ENCODE data around the gene OR8K1. TPM values are rescaled to one million over a fixed set of nuclear protein-coding genes. Genes with fewer than 3 reads are reported as not detected.

OR8K1 gene
- total RNA-seq, result not detected

DNA sequence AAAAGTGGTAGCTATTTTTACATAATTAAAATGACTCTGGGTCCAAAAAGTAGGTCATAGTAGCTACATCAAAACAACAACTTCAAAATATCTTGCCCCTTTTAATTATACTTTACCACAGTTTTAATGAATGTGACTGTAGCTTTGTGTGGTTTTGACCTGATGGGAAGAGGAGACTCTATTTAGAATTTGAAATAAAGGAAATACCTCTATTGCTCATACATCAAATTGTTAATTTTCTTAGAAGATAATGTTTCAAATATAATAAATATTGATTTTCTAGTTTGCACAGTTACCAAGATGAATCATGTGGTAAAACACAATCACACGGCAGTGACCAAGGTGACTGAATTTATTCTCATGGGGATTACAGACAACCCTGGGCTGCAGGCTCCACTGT lies at the start of gene OR8K1:
TSS of gene OR8K1 (plus strand) at position 301 of the 400 bp plus-strand sequence. CDS start at position 301, 0 bp downstream.
- Mint-ChIP-seq H3K27me3 (no peaks in the 10 kb centered on the region), H3K36me3 (no peaks in the 10 kb centered on the region), H3K9me3 (peaks cover 9% of the 10 kb centered on the region), H3K4me3 (no peak within 1 kb of the TSS), H3K27ac (no peak within 1 kb of the TSS), H3K4me1 (no peaks in the 10 kb centered on the region)
- DNase-seq, result no peak

DNA sequence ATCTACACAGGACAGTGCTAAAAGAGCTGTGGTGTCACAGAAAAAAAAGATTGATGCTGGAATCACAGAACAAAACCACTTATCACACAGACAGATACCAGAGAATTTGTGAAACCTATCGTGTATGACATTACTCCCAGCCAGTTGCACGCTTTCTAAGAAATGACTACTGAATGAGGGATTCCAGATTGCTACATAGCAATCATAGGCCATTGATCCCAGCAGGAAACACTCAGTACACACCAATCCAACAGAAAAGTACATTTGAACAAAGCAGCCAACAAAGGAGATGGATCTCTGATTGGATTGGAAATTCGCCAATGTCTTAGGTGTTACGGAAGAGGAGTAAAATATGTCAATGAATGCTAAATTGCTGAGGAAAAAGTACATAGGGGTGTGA lies 48.9 kb upstream of the OR8K1 start:
- no peaks in the 10 kb centered on the region for H3K36me3 Mint-ChIP-seq
- DNase-seq, result no peak
- peaks cover 5% of the 10 kb centered on the region for H3K9me3 Mint-ChIP-seq
- no peak overlapping the region for H3K4me3 Mint-ChIP-seq
- no peak overlapping the region for H3K27ac Mint-ChIP-seq
- no peaks in the 10 kb centered on the region for H3K27me3 Mint-ChIP-seq
- H3K4me1 Mint-ChIP-seq, result no peaks in the 10 kb centered on the region

GRCh38 chr11:56307836-56308235 lies 38.0 kb upstream of the OR8K1 start:
- no peaks in the 10 kb centered on the region for H3K36me3 Mint-ChIP-seq
- H3K4me1 Mint-ChIP-seq, result no peaks in the 10 kb centered on the region
- H3K27ac Mint-ChIP-seq, result no peak overlapping the region
- H3K4me3 Mint-ChIP-seq, result no peak overlapping the region
- peaks cover 25% of the 10 kb centered on the region for H3K9me3 Mint-ChIP-seq
- H3K27me3 Mint-ChIP-seq, result no peaks in the 10 kb centered on the region
- no peak for DNase-seq

DNA sequence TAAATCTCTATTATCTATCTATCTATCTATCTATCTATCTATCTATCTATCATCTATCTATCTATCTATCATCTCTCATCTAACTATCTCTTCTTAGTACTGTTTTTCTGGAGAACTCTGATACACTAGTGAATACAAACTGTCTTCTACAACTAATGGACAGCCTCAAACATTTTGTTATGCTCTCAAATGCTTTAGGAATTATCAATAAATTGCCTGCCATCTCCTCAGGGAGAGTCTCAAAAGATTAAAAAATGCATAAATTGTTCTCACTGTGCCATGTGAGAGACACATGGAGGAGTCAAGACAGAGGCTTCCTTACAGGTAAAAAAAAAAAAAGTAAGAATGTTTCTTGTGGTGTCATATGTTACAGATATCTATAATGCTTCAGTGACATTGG lies 31.0 kb upstream of the OR8K1 start, which contains the start of gene OR8K3:
TSS of gene OR8K3 (plus strand) at position 301 of the 400 bp plus-strand sequence. CDS start 3,163 bp downstream, outside the sequence.
- Mint-ChIP-seq H3K36me3 (no peaks in the 10 kb centered on the region), H3K27ac (no peak within 1 kb of the TSS), H3K9me3 (peaks cover 8% of the 10 kb centered on the region), H3K27me3 (no peaks in the 10 kb centered on the region), H3K4me1 (no peaks in the 10 kb centered on the region), H3K4me3 (no peak within 1 kb of the TSS)
- no peak for DNase-seq

DNA sequence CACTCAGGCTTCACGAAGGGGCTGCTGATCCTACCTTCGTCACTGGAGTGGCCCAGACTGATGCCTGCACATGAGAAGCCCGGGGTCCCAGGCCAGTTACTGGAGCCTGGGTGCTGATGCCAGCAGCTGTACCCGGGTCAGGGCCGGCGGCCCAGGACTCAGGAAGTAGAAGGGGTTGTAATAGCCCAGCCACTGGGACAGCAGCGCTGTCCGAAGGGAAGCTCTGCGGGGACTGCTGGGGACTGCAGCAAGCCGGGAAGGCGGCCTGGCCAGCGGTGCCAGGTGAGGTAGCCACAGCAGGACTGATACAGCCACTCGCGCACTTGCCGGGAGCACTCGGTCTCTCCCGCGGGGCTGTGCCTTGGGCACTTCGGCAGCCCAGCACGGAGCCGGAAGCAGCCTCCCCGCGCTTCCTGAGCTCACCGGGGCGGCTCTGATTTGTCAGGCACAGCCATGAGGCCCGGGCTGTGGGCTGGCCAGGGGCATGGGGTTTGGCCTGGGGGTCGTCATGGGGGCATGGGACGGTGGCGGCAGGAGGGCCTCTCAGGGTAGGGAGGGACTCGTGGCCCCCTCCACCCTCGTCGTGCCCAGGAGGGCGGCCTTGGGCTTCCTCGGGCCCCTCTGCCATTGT lies 13.9 kb upstream of the OR8K1 start:
- no peak for DNase-seq
- Mint-ChIP-seq H3K36me3 (no peaks in the 10 kb centered on the region), H3K9me3 (no peaks in the 10 kb centered on the region), H3K27ac (no peak overlapping the region), H3K4me3 (no peak overlapping the region), H3K27me3 (no peaks in the 10 kb centered on the region), H3K4me1 (no peaks in the 10 kb centered on the region)

- DNase-seq, result no peak
- H3K4me1 Mint-ChIP-seq, result no peaks in the 10 kb centered on the region
- no peak overlapping the region for H3K4me3 Mint-ChIP-seq
- no peaks in the 10 kb centered on the region for H3K9me3 Mint-ChIP-seq
- no peaks in the 10 kb centered on the region for H3K36me3 Mint-ChIP-seq
- no peaks in the 10 kb centered on the region for H3K27me3 Mint-ChIP-seq
- H3K27ac Mint-ChIP-seq, result no peak overlapping the region
Observed at GRCh38 chr11:56333156-56333555, 12.7 kb upstream of the OR8K1 start.

GRCh38 chr11:56340289-56340688 lies 5.5 kb upstream of the OR8K1 start:
- no peak for DNase-seq
- H3K27me3 Mint-ChIP-seq, result no peaks in the 10 kb centered on the region
- no peaks in the 10 kb centered on the region for H3K4me1 Mint-ChIP-seq
- no peaks in the 10 kb centered on the region for H3K36me3 Mint-ChIP-seq
- H3K4me3 Mint-ChIP-seq, result no peak overlapping the region
- H3K27ac Mint-ChIP-seq, result no peak overlapping the region
- peaks cover 12% of the 10 kb centered on the region for H3K9me3 Mint-ChIP-seq

DNA sequence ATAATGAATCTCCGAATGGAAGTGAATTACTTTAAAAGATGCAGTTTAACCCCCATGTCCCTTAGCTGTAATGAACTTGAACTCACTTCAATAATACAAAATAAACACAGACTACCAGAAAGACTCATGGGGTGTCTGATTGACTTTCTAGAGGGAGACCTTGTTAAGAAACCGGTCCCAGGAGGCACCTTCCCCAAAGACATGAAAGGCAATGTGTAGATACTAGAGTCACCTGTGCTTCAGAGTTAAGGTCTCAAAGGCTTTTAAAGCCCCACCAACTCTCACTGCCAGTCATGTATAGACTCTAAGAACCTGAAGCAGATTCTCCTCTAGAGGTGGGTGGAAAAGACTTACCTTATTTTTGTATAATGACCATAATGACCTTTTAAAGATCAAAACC lies 8.2 kb downstream of the OR8K1 start, which contains the start of gene OR8J1:
TSS of gene OR8J1 (plus strand) at position 301 of the 400 bp plus-strand sequence. CDS start 5,956 bp downstream, outside the sequence.
- H3K36me3 Mint-ChIP-seq, result no peaks in the 10 kb centered on the region
- peaks cover 1% of the 10 kb centered on the region for H3K9me3 Mint-ChIP-seq
- no peak for DNase-seq
- no peaks in the 10 kb centered on the region for H3K4me1 Mint-ChIP-seq
- H3K27me3 Mint-ChIP-seq, result no peaks in the 10 kb centered on the region
- no peak within 1 kb of the TSS for H3K4me3 Mint-ChIP-seq
- no peak within 1 kb of the TSS for H3K27ac Mint-ChIP-seq

- no peaks in the 10 kb centered on the region for H3K36me3 Mint-ChIP-seq
- H3K4me3 Mint-ChIP-seq, result no peak within 1 kb of the TSS
- H3K4me1 Mint-ChIP-seq, result no peaks in the 10 kb centered on the region
- H3K9me3 Mint-ChIP-seq, result peaks cover 4% of the 10 kb centered on the region
- no peaks in the 10 kb centered on the region for H3K27me3 Mint-ChIP-seq
- no peak within 1 kb of the TSS for H3K27ac Mint-ChIP-seq
- no peak for DNase-seq
Observed at GRCh38 chr11:56375324-56375723, 29.5 kb downstream of the OR8K1 start, which contains the start of gene OR8U1. Gene OR8U1 (plus strand): TSS chr11:56375624. CDS start chr11:56375624, 0 bp downstream.

DNA sequence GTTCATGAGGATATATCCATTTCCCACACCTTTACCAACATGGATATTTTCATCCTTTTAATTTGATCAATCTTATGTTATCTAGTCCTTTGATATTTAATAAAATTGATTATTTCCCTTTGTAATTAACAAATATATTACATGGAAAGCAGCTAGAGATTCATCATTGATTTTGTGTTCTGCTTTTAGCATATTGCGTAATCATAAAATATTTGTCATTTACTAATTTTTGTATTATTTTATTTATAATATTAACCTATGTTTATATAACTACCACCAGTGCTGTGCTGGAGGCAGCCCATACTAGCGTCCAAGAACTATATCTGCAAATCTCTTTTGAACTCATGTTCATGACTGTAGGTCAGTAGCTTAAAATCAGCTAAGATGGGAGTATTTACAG lies 34.3 kb downstream of the OR8K1 start:
- Mint-ChIP-seq H3K9me3 (peaks cover 5% of the 10 kb centered on the region), H3K4me3 (no peak overlapping the region), H3K27ac (no peak overlapping the region), H3K27me3 (no peaks in the 10 kb centered on the region), H3K36me3 (no peaks in the 10 kb centered on the region), H3K4me1 (no peaks in the 10 kb centered on the region)
- DNase-seq, result no peak

- Mint-ChIP-seq H3K4me1 (no peaks in the 10 kb centered on the region), H3K27me3 (no peaks in the 10 kb centered on the region), H3K36me3 (no peaks in the 10 kb centered on the region)
Observed at GRCh38 chr11:56394381-56394780, 48.5 kb downstream of the OR8K1 start.

GRCh38 chr11:56396047-56396446 lies 50.2 kb downstream of the OR8K1 start:
- no peak for DNase-seq
- Mint-ChIP-seq H3K27me3 (no peaks in the 10 kb centered on the region), H3K9me3 (peaks cover 4% of the 10 kb centered on the region), H3K4me1 (no peaks in the 10 kb centered on the region), H3K4me3 (no peak overlapping the region), H3K36me3 (no peaks in the 10 kb centered on the region), H3K27ac (no peak overlapping the region)

More at GRCh38 chr11:56394381-56394780, 48.5 kb downstream of the OR8K1 start:
- no peak overlapping the region for H3K27ac Mint-ChIP-seq
- no peak for DNase-seq
- H3K9me3 Mint-ChIP-seq, result peaks cover 4% of the 10 kb centered on the region
- no peak overlapping the region for H3K4me3 Mint-ChIP-seq

Other genes starting within 250 kb of the OR8K1 start
- not detected for gene OR8H2, start 242.4 kb upstream of the OR8K1 start, total RNA-seq
- gene OR8H3, start 223.7 kb upstream of the OR8K1 start, total RNA-seq, result not detected
- gene OR8J3, start 205.8 kb upstream of the OR8K1 start, total RNA-seq, result not detected
- gene OR8K5, start 185.7 kb upstream of the OR8K1 start, total RNA-seq, result not detected
- not detected for gene OR5J2, start 169.4 kb upstream of the OR8K1 start, total RNA-seq
- not detected for gene OR5T2, start 111.8 kb upstream of the OR8K1 start, total RNA-seq
- gene OR5T3, start 93.8 kb upstream of the OR8K1 start, total RNA-seq, result not detected
- not detected for gene OR5T1, start 71.9 kb upstream of the OR8K1 start, total RNA-seq
- not detected for gene OR8H1, start 53.8 kb upstream of the OR8K1 start, total RNA-seq
- not detected for gene OR8K3, start 30.9 kb upstream of the OR8K1 start, total RNA-seq
- gene OR8J1, start 8.3 kb downstream of the OR8K1 start, total RNA-seq, result not detected
- not detected for gene OR8U1, start 29.6 kb downstream of the OR8K1 start, total RNA-seq
- gene OR5AL1, start 66.7 kb downstream of the OR8K1 start, total RNA-seq, result not detected
- gene OR5M3, start 127.3 kb downstream of the OR8K1 start, total RNA-seq, result not detected
- gene OR5M8, start 145.3 kb downstream of the OR8K1 start, total RNA-seq, result not detected
- not detected for gene OR5M11, start 197.2 kb downstream of the OR8K1 start, total RNA-seq
- gene OR5M10, start 231.7 kb downstream of the OR8K1 start, total RNA-seq, result not detected